Tibial nerve (tissue), 3 donors: ENCODE measurements around the gene NKAIN2.

Experiments used
- POLR2A ChIP-seq, 2 donors: fragments of 450-650 bp; IDR thresholded peaks; one replicate each; pipeline ENCODE4 v1.6.1; 2017; ENCODE audit warnings: antibody characterized with exemption in 2 of 2, mild to moderate bottlenecking in 2 of 2, moderate library complexity in 2 of 2
- TF ChIP-seq, protein P1 (sequence below), 5 experiments: fragments of 200-600 bp in 3 of 5; fragments of 450-650 bp in 2 of 5; sonication (generic) in 3 of 5; IDR thresholded peaks; one replicate each; pipeline ENCODE4 v1.5.1; 2016 to 2019; ENCODE audit warnings: antibody characterized with exemption in 5 of 5, mild to moderate bottlenecking in 3 of 5, moderate library complexity in 2 of 5

DNA sequence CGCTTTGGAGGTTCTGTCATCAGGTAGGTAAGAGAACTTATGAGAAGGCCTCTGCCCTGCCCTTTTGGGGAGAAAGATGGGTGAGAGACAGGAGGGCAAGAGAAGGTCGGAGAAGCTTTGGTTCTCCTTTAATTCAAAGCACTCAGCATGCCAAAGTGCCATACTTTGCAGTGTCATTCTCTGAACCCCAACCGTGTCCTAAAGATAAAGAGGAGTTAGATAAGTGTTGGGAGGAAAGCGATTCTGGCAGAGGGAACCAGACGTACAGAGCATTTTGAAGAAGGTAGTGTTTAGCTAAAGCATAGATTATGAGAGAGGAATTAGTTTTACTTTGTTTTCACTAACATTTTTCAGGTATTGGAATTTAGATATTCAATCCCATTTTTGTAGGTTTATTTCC, 40.3 kb downstream of the NKAIN2 start:
- TF ChIP-seq, protein P1, sequence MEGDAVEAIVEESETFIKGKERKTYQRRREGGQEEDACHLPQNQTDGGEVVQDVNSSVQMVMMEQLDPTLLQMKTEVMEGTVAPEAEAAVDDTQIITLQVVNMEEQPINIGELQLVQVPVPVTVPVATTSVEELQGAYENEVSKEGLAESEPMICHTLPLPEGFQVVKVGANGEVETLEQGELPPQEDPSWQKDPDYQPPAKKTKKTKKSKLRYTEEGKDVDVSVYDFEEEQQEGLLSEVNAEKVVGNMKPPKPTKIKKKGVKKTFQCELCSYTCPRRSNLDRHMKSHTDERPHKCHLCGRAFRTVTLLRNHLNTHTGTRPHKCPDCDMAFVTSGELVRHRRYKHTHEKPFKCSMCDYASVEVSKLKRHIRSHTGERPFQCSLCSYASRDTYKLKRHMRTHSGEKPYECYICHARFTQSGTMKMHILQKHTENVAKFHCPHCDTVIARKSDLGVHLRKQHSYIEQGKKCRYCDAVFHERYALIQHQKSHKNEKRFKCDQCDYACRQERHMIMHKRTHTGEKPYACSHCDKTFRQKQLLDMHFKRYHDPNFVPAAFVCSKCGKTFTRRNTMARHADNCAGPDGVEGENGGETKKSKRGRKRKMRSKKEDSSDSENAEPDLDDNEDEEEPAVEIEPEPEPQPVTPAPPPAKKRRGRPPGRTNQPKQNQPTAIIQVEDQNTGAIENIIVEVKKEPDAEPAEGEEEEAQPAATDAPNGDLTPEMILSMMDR (IDR thresholded peaks at IDR 0.05) = no peak
- TF ChIP-seq POLR2A (IDR thresholded peaks at IDR 0.05) = no peak
